Thoracic aorta (tissue), 2 donors: ENCODE data around the gene STOML1. TPM values are rescaled to one million over a fixed set of nuclear protein-coding genes. Genes with fewer than 3 reads are reported as not detected.
"Not testable (repeated sequence)": the region's sequence is repeated elsewhere in the genome, so short reads cannot be mapped to it uniquely, and the experiment has no call there.

ENCODE experiments used
- ATAC-seq: fragments of 150-250 bp; one replicate; pipeline ENCODE4 v1.8.0; 2017; ENCODE audit warnings: low read depth; ENCODE audit not compliant: insufficient number of reproducible peaks, low FRiP score
- DNase-seq: peaks from one replicate; pipeline ENCODE4 v3.0.0-alpha.2; 2020; ENCODE audit warnings: low spot score
- H3K27ac ChIP-seq, 2 donors: fragments of 200-600 bp; sonication (generic); 1 replicate in 1 of 2; 2 replicates in 1 of 2; pipeline ENCODE4 v1.5.1; 2016; ENCODE audit warnings: mild to moderate bottlenecking in 2 of 2, moderate library complexity in 2 of 2
- H3K27me3 ChIP-seq: fragments of 200-600 bp; sonication (generic); replicated peaks from 2 replicates; pipeline ENCODE4 v1.6.0; 2016; ENCODE audit warnings: mild to moderate bottlenecking; ENCODE audit not compliant: insufficient read depth
- H3K36me3 ChIP-seq: fragments of 200-600 bp; sonication (generic); one replicate; pipeline ENCODE4 v1.5.1; 2016
- H3K4me1 ChIP-seq, 2 donors: fragments of 200-600 bp; sonication (generic); 1 replicate in 1 of 2; 2 replicates in 1 of 2; pipeline versions ENCODE4 v1.5.1 to v1.6.0; 2016; ENCODE audit warnings: low read depth in 2 of 2, mild to moderate bottlenecking in 1 of 2; ENCODE audit not compliant: control insufficient read depth in 1 of 2
- H3K4me3 ChIP-seq: fragments of 200-600 bp; sonication (generic); 2 replicates; pipeline ENCODE4 v1.5.1; 2016; ENCODE audit warnings: mild to moderate bottlenecking
- H3K9me3 ChIP-seq: fragments of 200-600 bp; sonication (generic); 2 replicates; pipeline ENCODE4 v1.5.1; 2016
- CTCF ChIP-seq: fragments of 200-600 bp; sonication (generic); IDR thresholded peaks from one replicate; pipeline ENCODE4 v1.5.1; 2019; ENCODE audit warnings: antibody characterized with exemption
- total RNA-seq, 2 donors: library from RNA; depleted of rRNA; stranded (reverse); fragments of >200 nt; gene quantifications; one replicate each; pipeline versions ENCODE4 v1.1.0 to v1.2.3, GENCODE V29; 2016

STOML1 gene
- total RNA-seq, 2 donors from 2014 or later: 23.6 to 37.9 TPM

GRCh38 chr15:73983211-73983727 is 8.8 kb downstream of the STOML1 start:
- TF ChIP-seq CTCF: no peak
- DNase-seq (peak; percentile 33), ATAC-seq (no peak)
- Histone ChIP-seq H3K27me3 (no peaks in the 10 kb centered on the region), H3K9me3 (no peaks in the 10 kb centered on the region), H3K4me3 (peak overlapping the region; percentile 51), H3K27ac (peak overlapping the region; percentile 87 to 91), H3K4me1 (peaks cover 30 to 44% of the 10 kb centered on the region in 2 donors), H3K36me3 (peaks cover 7% of the 10 kb centered on the region)

- peaks cover 3% of the 10 kb centered on the region for H3K36me3 ChIP-seq
- peak; percentile 75 for DNase-seq
- H3K9me3 ChIP-seq: no peaks in the 10 kb centered on the region
- peak overlapping the region; percentile 87 to 91 for H3K27ac ChIP-seq
- H3K27me3 ChIP-seq: no peaks in the 10 kb centered on the region
- peaks cover 30 to 44% of the 10 kb centered on the region in 2 donors for H3K4me1 ChIP-seq
- TF ChIP-seq CTCF: no peak
- ATAC-seq: peak; percentile 61
- peak overlapping the region; percentile 51 for H3K4me3 ChIP-seq
These were observed 9.7 kb downstream of the STOML1 start for GRCh38 chr15:73982222-73982962.

DNA sequence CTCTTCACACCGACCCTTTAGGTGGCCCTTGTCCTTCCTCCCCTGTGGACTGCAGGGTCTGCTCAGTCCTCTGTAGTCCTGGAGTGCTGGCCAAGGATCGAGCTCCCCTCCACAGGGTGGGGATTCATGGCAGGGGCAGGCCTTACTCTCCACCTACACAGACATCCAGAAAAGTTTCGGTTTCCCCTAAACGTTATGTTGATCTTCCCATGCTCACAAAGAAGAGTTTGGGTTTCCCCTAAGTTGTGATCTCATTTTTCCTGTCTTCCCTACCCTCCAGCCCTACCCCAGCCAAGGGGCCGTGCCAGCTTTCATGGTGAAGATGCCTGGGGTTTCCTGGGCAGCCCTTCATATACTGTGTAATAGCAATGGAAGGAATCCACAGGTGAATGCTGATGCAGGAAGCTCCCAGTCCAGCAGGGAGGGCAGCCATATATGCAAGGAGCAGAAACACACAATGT is 10.3 kb downstream of the STOML1 start:
- no peak for ATAC-seq
- H3K4me3 ChIP-seq: peak overlapping the region; percentile 1

DNA sequence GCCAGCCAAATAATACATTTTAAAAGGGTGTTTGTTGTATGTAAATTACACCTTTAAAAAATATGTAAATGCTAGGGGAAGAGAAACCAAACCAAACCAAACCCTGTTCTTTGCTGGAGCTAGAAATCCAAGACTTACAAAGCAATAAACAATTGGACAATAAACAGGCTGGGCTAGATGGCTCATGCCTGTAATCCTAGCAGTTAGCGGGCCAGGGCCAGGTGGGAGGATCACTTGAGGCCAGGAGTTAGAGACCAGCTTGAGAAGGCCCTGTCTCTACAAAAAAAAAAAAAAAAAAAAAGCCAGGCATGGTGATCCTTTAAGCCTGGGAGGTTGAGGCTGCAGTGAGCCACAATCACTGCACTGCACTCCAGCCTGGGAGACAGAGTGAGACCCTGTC is 12.5 kb downstream of the STOML1 start:
- DNase-seq (no peak), ATAC-seq (no peak)
- Histone ChIP-seq H3K27me3 (no peaks in the 10 kb centered on the region), H3K9me3 (no peaks in the 10 kb centered on the region), H3K27ac (no peak overlapping the region), H3K36me3 (no peaks in the 10 kb centered on the region), H3K4me1 (peaks cover 30 to 34% of the 10 kb centered on the region in 2 donors), H3K4me3 (no peak overlapping the region)
- no peak for TF ChIP-seq CTCF

More for the DNA sequence above, 10.3 kb downstream of the STOML1 start:
- Histone ChIP-seq H3K36me3 (peaks cover 3% of the 10 kb centered on the region), H3K27ac (peak overlapping the region; percentile 87 to 91), H3K9me3 (no peaks in the 10 kb centered on the region), H3K27me3 (no peaks in the 10 kb centered on the region), H3K4me1 (peaks cover 30 to 38% of the 10 kb centered on the region in 2 donors)
- no peak for DNase-seq
- no peak for TF ChIP-seq CTCF

- Histone ChIP-seq H3K27ac (no peak overlapping the region), H3K4me1 (peaks cover 26% of the 10 kb centered on the region in 2 donors), H3K4me3 (no peak overlapping the region), H3K27me3 (no peaks in the 10 kb centered on the region), H3K9me3 (no peaks in the 10 kb centered on the region), H3K36me3 (no peaks in the 10 kb centered on the region)
- TF ChIP-seq CTCF: no peak
- no peak for DNase-seq
- ATAC-seq: no peak
These were observed 13.2 kb downstream of the STOML1 start for GRCh38 chr15:73978896-73979295.

GRCh38 chr15:73975440-73976125 is 16.5 kb downstream of the STOML1 start:
- not testable (repeated sequence) for ATAC-seq

DNA sequence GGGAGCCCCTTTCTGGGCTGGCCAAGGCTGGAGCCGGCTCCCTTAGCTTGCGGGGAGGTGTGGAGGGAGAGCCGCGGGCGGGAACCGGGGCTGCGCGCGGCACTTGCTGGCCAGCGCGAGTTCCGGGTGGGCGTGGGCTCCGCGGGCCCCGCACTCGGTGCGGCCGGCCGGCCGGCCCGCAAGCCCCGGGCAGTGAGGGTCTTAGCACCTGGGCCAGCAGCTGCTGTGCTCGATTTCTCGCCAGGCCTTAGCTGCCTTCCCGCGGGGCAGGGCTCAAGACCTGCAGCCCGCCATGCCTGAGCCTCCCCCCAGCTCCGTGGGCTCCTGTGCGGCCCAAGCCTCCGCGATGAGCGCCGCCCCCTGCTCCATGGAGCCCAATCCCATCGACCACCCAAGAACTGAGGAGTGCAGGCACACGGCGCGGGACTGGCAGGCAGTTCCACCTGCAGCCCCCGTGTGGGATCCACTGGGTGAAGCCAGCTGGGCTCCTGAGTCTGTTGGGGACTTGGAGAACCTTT is 18.4 kb downstream of the STOML1 start:
- not testable (repeated sequence) for H3K27me3 ChIP-seq, DNase-seq, H3K36me3 ChIP-seq, H3K4me1 ChIP-seq, H3K9me3 ChIP-seq, H3K27ac ChIP-seq, ATAC-seq
- H3K4me3 ChIP-seq: peak overlapping the region; percentile 55

More at GRCh38 chr15:73975440-73976125, 16.5 kb downstream of the STOML1 start:
- H3K4me1 ChIP-seq, DNase-seq, H3K36me3 ChIP-seq, H3K4me3 ChIP-seq, H3K9me3 ChIP-seq, H3K27ac ChIP-seq, H3K27me3 ChIP-seq: not testable (repeated sequence)
